ENCODE data around the gene SRP68. TPM values are rescaled to one million over a fixed set of nuclear protein-coding genes. Genes with fewer than 3 reads are reported as not detected.

SRP68 gene
- 10 to 100 TPM; 34.0 to 61.5 (median 39.2) TPM for polyA plus RNA-seq
- long read RNA-seq, donor 1: 0 reads
- long read RNA-seq, donor 2, partial matches to known transcripts: 0 of 4 reads
- long read RNA-seq, donor 2, other reads (novel, unspliced or antisense): 0 of 4 reads
- long read RNA-seq, donor 3, partial matches to known transcripts: 11 of 15 reads
- long read RNA-seq, donor 3, other reads (novel, unspliced or antisense): 0 of 15 reads
- long read RNA-seq, donor 4: 0 reads
- long read RNA-seq, donor 5, partial matches to known transcripts: 0 of 3 reads
- long read RNA-seq, donor 5, other reads (novel, unspliced or antisense): 0 of 3 reads
- long read RNA-seq, donor 6, transcript SRP68-201 (16 exons, 2,649 nt): major isoform, 11 of 11 reads
- long read RNA-seq, donor 6, partial matches to known transcripts: 0 of 11 reads
- long read RNA-seq, donor 6, other reads (novel, unspliced or antisense): 0 of 11 reads
- long read RNA-seq, donor 7, transcript SRP68-201 (16 exons, 2,649 nt): major isoform, 25 of 48 reads
- long read RNA-seq, donor 7, partial matches to known transcripts: 23 of 48 reads
- long read RNA-seq, donor 7, other reads (novel, unspliced or antisense): 0 of 48 reads
- long read RNA-seq, donor 8, partial matches to known transcripts: 0 of 1 reads
- long read RNA-seq, donor 8, other reads (novel, unspliced or antisense): 0 of 1 reads
- long read RNA-seq, donor 9, partial matches to known transcripts: 0 of 2 reads
- long read RNA-seq, donor 9, other reads (novel, unspliced or antisense): 0 of 2 reads
- long read RNA-seq, donor 10, transcript SRP68-201 (16 exons, 2,649 nt): major isoform, 10 of 10 reads
- long read RNA-seq, donor 10, partial matches to known transcripts: 0 of 10 reads
- long read RNA-seq, donor 10, other reads (novel, unspliced or antisense): 0 of 10 reads

DNA sequence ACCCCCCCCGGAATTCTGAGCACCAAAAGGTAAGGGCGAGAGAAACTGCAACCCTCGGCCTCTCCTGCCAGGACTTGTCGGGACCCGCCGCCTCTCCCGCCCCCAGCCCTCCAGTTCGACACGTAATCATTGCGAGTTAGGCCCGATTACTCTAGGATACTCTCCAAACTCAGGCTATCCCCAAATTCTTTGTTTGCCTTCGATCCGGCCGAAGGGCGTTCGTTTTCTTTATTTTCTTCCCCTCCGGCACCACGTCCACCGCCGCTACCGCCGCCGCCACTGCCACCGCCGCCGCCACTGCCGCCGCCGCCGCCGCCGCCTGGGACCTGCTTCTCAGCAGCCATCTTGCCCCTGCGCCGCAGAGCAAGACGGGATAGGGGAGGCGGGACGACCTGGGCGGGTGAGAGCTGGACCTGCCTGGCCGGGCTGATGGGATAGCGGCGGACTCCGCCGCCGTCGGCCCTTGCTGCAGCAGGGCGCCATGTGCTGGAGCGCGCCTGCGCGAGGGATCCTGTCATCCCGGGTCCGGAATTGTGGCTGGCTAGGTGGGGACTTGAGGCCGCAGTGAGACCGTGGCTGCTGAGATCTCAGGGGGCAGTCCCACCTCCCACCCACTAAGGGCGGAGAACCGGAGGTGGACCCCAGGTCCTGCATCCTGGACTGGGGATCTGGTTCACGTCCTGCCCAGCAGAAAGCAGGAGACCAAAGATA is at the start of gene SRP68:
TSS of gene SRP68 (minus strand) at position 370 of the 711 bp plus-strand sequence. CDS start at position 344, 26 bp downstream.
- H3K9me3 ChIP-seq (ENCODE audit: control insufficient read depth in 2 of 2, insufficient read depth in 1 of 2, low read depth in 1 of 2, low read length in 1 of 2): no peaks in the 10 kb centered on the region
- H3K27me3 ChIP-seq (ENCODE audit: control insufficient read depth in 3 of 3, insufficient read depth in 3 of 3, low read length in 3 of 3): peaks cover 22 to 40% (median 25%) of the 10 kb centered on the region in 3 donors
- 0% methylated on average over 53 to 57 of the region's 57 CpGs for WGBS, 3 donors
- DNase-seq: peak; percentile 91 to 96
- H3K4me1 ChIP-seq (ENCODE audit: control insufficient read depth in 3 of 3, insufficient read depth in 2 of 3, low read depth in 1 of 3, low read length in 2 of 3): peaks cover 0 to 25% (median 3%) of the 10 kb centered on the region in 3 donors
- peak within 1 kb of the TSS; percentile 69 to 93 (median 75) for H3K4me3 ChIP-seq (ENCODE audit: low read depth in 1 of 3, low read length in 3 of 3)
- H3K36me3 ChIP-seq (ENCODE audit: control insufficient read depth in 3 of 3, insufficient read depth in 2 of 3, low read depth in 1 of 3, low read length in 3 of 3): peaks cover 0 to 23% (median under 1%) of the 10 kb centered on the region in 3 donors
- H3K27ac ChIP-seq (ENCODE audit: low read depth in 1 of 3, low read length in 2 of 3): peak within 1 kb of the TSS in 2 of 3 donors; percentile 6 to 84
- FAIRE-seq: no peak

DNA sequence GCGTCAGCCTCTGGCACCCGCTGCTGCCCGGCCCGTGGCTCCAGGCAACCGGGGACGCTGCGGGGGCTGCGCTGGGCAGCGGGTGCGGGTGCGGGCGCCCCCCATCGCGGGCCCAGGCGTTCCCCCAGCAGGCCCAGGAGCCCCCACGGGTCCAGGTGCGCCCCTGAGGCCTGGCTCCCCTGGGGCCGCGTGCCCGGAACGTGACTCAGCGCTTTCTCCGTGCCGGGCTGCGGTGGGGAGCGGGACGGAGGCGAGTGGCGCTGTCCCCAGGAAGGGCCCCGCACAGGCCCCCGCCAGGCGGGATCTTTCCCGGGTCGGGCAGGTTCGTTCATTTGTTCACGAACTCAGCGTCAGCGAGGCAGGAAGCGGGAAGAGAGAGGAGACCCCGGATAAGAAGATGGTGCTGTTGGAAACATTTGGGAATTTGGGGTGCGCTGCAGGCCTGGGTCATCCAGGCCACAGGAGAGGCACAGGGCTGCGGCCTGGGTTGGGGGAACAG is 49.7 kb upstream of the SRP68 start:
- no peak overlapping the region for H3K27ac ChIP-seq (ENCODE audit: low read depth in 1 of 3, low read length in 2 of 3)
- WGBS, 3 donors: 36 to 57% (median 51%) methylated on average over 28 to 42 of the region's 42 CpGs
- DNase-seq: no peak
- no peak for FAIRE-seq
- H3K4me1 ChIP-seq (ENCODE audit: control insufficient read depth in 3 of 3, insufficient read depth in 2 of 3, low read depth in 1 of 3, low read length in 2 of 3): peaks cover 0 to 4% (median 0%) of the 10 kb centered on the region in 3 donors
- peaks cover 0 to 2% (median 0%) of the 10 kb centered on the region in 3 donors for H3K36me3 ChIP-seq (ENCODE audit: control insufficient read depth in 3 of 3, insufficient read depth in 2 of 3, low read depth in 1 of 3, low read length in 3 of 3)
- peak overlapping the region in 2 of 3 donors; percentile 26 to 37 for H3K4me3 ChIP-seq (ENCODE audit: low read depth in 1 of 3, low read length in 3 of 3)
- no peaks in the 10 kb centered on the region for H3K27me3 ChIP-seq (ENCODE audit: control insufficient read depth in 3 of 3, insufficient read depth in 3 of 3, low read length in 3 of 3)
- no peaks in the 10 kb centered on the region for H3K9me3 ChIP-seq (ENCODE audit: control insufficient read depth in 2 of 2, insufficient read depth in 1 of 2, low read depth in 1 of 2, low read length in 1 of 2)

DNA sequence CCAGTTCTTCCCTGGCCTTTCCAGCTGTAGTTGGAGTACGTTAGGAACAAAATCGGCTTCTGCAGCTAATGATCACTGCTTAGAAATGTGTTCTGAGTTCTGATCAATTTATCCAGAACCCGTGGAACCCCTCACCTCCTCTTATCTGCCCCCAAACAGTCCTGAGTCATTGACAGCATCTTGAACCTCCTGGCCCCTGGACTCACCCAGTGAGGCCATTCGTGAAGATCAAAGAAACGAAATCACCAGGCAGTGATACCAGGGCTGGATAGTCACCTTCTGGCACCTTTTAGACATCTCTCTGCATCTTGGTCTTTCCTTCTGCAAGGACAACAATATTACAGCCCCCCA is 48.3 kb upstream of the SRP68 start:
- no peaks in the 10 kb centered on the region for H3K27me3 ChIP-seq (ENCODE audit: control insufficient read depth in 3 of 3, insufficient read depth in 3 of 3, low read length in 3 of 3)
- no peak overlapping the region for H3K4me3 ChIP-seq (ENCODE audit: low read depth in 1 of 3, low read length in 3 of 3)
- H3K9me3 ChIP-seq (ENCODE audit: control insufficient read depth in 2 of 2, insufficient read depth in 1 of 2, low read depth in 1 of 2, low read length in 1 of 2): no peaks in the 10 kb centered on the region
- no peak for DNase-seq
- peaks cover 0 to 2% (median 0%) of the 10 kb centered on the region in 3 donors for H3K36me3 ChIP-seq (ENCODE audit: control insufficient read depth in 3 of 3, insufficient read depth in 2 of 3, low read depth in 1 of 3, low read length in 3 of 3)
- WGBS, 3 donors: 78 to 87% (median 81%) methylated on average over 5 of the region's 5 CpGs
- peaks cover 0 to 4% (median 0%) of the 10 kb centered on the region in 3 donors for H3K4me1 ChIP-seq (ENCODE audit: control insufficient read depth in 3 of 3, insufficient read depth in 2 of 3, low read depth in 1 of 3, low read length in 2 of 3)
- no peak overlapping the region for H3K27ac ChIP-seq (ENCODE audit: low read depth in 1 of 3, low read length in 2 of 3)
- FAIRE-seq: no peak

DNA sequence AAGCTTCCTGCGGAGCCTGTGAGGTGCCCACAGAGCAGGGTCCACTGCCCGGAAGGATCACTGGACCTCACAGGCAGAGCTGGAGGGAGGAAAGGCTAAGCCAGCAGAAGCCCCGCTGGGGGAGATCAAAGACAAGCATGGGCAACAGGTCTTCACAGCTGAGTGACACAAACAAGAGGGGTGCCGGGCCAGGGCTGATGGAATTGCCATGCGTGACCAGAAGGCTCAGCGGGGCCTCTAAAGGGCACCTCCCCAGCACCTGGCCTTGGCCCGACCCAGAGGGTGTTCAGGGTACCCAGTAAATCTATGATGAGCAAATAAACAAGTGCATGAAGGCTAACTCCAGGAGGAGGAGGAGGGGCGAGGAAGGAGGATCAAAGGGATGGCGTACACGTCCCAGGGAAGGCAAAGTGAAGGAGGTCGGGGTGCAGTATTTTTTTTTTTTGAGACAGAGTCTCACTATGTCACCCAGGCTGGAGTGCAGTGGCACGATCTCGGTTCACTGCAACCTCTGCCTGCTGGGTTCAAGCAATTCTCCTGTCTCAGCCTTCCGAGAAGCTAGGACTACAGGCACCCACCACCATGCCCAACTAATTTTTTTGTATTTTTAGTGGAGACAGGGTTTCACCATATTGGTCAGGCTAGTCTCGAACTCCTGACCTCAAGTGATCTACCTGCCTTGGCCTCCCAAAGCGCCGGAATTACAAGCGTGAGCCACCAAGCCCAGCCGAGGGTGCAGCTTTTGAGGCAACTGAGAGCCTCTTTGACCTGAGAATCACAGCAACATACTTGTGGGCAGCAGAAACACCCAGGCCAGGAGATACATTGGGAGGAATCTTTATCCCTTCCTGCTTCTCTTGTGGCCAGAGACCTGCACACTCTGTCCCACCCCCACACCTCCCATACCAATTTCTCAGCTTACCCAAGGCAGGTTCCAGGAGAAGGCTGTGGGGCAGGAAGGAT is 47.4 kb upstream of the SRP68 start:
- 72 to 82% (median 80%) methylated on average over 19 of the region's 19 CpGs for WGBS, 3 donors
- no peak for FAIRE-seq

DNA sequence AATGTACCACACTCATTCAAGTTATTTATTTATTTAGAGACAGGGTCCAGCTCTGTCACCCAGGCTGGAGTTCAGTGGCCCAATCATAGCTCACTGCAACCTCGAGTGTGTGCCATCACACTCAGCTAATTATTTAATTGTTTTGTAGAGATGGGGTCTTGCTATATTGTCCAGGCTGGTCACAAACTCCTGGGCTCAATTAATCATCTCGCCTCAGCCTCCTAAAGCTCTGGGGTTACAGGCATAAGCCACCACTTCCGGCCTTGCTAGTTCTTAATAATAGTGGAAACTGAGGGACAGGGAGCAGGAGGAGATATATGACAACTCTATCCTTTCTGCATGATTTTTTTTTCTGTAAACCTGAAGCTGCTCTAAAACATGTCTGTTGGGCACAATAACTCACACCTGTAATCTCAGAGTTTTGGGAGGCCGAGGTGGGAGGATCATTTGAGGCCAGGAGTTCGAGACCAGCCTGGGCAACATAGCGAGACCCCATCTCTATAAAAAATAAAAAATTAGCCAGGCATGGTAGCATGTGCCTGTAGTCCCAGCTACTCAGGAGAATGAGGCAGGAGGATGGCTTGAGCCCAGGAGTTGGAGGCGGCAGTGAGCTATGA is 42.9 kb upstream of the SRP68 start:
- Histone ChIP-seq H3K4me1 (ENCODE audit: control insufficient read depth in 3 of 3, insufficient read depth in 2 of 3, low read depth in 1 of 3, low read length in 2 of 3) (no peaks in the 10 kb centered on the region), H3K4me3 (ENCODE audit: low read depth in 1 of 3, low read length in 3 of 3) (no peak overlapping the region), H3K27ac (ENCODE audit: low read depth in 1 of 3, low read length in 2 of 3) (no peak overlapping the region), H3K36me3 (ENCODE audit: control insufficient read depth in 3 of 3, insufficient read depth in 2 of 3, low read depth in 1 of 3, low read length in 3 of 3) (no peaks in the 10 kb centered on the region), H3K9me3 (ENCODE audit: control insufficient read depth in 2 of 2, insufficient read depth in 1 of 2, low read depth in 1 of 2, low read length in 1 of 2) (no peaks in the 10 kb centered on the region), H3K27me3 (ENCODE audit: control insufficient read depth in 3 of 3, insufficient read depth in 3 of 3, low read length in 3 of 3) (no peaks in the 10 kb centered on the region)
- FAIRE-seq: no peak
- WGBS, 3 donors: 84 to 92% (median 90%) methylated on average over 7 of the region's 7 CpGs
- DNase-seq: no peak

More for the DNA sequence above, 47.4 kb upstream of the SRP68 start:
- peaks cover 0 to 2% (median 0%) of the 10 kb centered on the region in 3 donors for H3K36me3 ChIP-seq (ENCODE audit: control insufficient read depth in 3 of 3, insufficient read depth in 2 of 3, low read depth in 1 of 3, low read length in 3 of 3)
- peaks cover 0 to 4% (median 0%) of the 10 kb centered on the region in 3 donors for H3K4me1 ChIP-seq (ENCODE audit: control insufficient read depth in 3 of 3, insufficient read depth in 2 of 3, low read depth in 1 of 3, low read length in 2 of 3)
- no peak overlapping the region for H3K4me3 ChIP-seq (ENCODE audit: low read depth in 1 of 3, low read length in 3 of 3)
- H3K27ac ChIP-seq (ENCODE audit: low read depth in 1 of 3, low read length in 2 of 3): no peak overlapping the region
- H3K9me3 ChIP-seq (ENCODE audit: control insufficient read depth in 2 of 2, insufficient read depth in 1 of 2, low read depth in 1 of 2, low read length in 1 of 2): no peaks in the 10 kb centered on the region
- H3K27me3 ChIP-seq (ENCODE audit: control insufficient read depth in 3 of 3, insufficient read depth in 3 of 3, low read length in 3 of 3): no peaks in the 10 kb centered on the region
- DNase-seq: no peak

DNA sequence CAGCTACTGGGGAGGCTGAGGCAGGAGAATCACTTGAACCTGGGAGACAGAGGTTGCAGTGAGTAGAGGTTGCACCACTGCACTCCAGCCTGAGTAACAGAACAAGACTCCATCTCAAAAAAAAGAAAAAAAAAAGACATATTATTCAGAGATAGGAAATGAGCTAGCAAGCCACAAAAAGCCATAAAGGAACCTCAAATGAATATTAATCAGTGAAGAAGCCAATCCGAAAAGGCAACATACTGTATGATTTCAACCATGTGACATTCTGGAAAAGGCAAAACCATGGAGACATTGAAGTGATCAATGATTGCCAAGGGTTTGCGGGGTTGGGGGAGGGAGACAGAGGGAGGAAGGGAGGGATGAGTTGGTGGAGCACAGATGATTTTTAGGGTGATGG is 39.6 kb upstream of the SRP68 start:
- WGBS, 3 donors: 87 to 95% (median 92%) methylated on average over 2 of the region's 2 CpGs
- Histone ChIP-seq H3K4me1 (ENCODE audit: control insufficient read depth in 3 of 3, insufficient read depth in 2 of 3, low read depth in 1 of 3, low read length in 2 of 3) (no peaks in the 10 kb centered on the region), H3K4me3 (ENCODE audit: low read depth in 1 of 3, low read length in 3 of 3) (no peak overlapping the region), H3K27me3 (ENCODE audit: control insufficient read depth in 3 of 3, insufficient read depth in 3 of 3, low read length in 3 of 3) (no peaks in the 10 kb centered on the region), H3K27ac (ENCODE audit: low read depth in 1 of 3, low read length in 2 of 3) (no peak overlapping the region), H3K36me3 (ENCODE audit: control insufficient read depth in 3 of 3, insufficient read depth in 2 of 3, low read depth in 1 of 3, low read length in 3 of 3) (no peaks in the 10 kb centered on the region), H3K9me3 (ENCODE audit: control insufficient read depth in 2 of 2, insufficient read depth in 1 of 2, low read depth in 1 of 2, low read length in 1 of 2) (no peaks in the 10 kb centered on the region)
- FAIRE-seq: no peak
- no peak for DNase-seq

DNA sequence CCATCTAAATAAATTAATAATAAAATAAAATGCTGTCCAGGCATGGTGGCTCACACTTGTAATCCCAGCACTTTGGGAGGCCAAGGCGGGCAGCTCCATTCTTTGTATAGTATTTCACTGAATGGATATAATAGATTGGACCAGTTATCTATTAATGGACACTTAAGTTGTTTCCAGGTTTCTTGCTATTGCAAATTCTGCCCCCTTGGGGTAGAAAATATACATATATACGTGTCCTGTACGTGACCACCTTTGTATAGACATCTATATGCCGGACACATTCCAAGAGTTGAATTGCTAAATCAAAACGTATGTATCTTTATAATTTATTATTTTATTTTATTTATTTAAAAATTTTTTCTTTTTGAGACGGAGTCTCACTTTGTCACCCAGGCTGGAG is 35.2 kb upstream of the SRP68 start:
- 68 to 74% (median 69%) methylated on average over 6 of the region's 6 CpGs for WGBS, 3 donors

More for the DNA sequence above, 35.2 kb upstream of the SRP68 start:
- no peaks in the 10 kb centered on the region for H3K9me3 ChIP-seq (ENCODE audit: control insufficient read depth in 2 of 2, insufficient read depth in 1 of 2, low read depth in 1 of 2, low read length in 1 of 2)
- FAIRE-seq: no peak
- no peak overlapping the region for H3K27ac ChIP-seq (ENCODE audit: low read depth in 1 of 3, low read length in 2 of 3)
- H3K36me3 ChIP-seq (ENCODE audit: control insufficient read depth in 3 of 3, insufficient read depth in 2 of 3, low read depth in 1 of 3, low read length in 3 of 3): no peaks in the 10 kb centered on the region
- peak; percentile 20 to 33 for DNase-seq
- H3K27me3 ChIP-seq (ENCODE audit: control insufficient read depth in 3 of 3, insufficient read depth in 3 of 3, low read length in 3 of 3): no peaks in the 10 kb centered on the region
- no peak overlapping the region for H3K4me3 ChIP-seq (ENCODE audit: low read depth in 1 of 3, low read length in 3 of 3)
- H3K4me1 ChIP-seq (ENCODE audit: control insufficient read depth in 3 of 3, insufficient read depth in 2 of 3, low read depth in 1 of 3, low read length in 2 of 3): peaks cover 0 to 17% (median 5%) of the 10 kb centered on the region in 3 donors

Data from small intestine (tissue), 16 donors.